Choroid plexus epithelial cell (primary cell): ENCODE measurements around the gene WDR43.

Source experiments
- DNase-seq: peaks from one replicate; pipeline ENCODE4 v3.0.0-alpha.2; 2010; ENCODE audit warnings: low read depth
- H3K4me3 ChIP-seq: 2 replicates; pipeline ENCODE4 v1.5.1; 2011; ENCODE audit warnings: low read depth, mild to moderate bottlenecking, control low read depth, low read length, moderate library complexity
- CTCF ChIP-seq: conservative IDR thresholded peaks from 2 replicates; pipeline ENCODE4 v1.5.1; 2011; ENCODE audit warnings: low read depth, mild to moderate bottlenecking, control low read depth, inconsistent platforms, low read length, moderate library complexity

The WDR43 gene

GRCh38 chr2:28871620-28872019, 22.8 kb upstream of the WDR43 start:
- no peak for TF ChIP-seq CTCF
- H3K4me3 ChIP-seq, result no peak overlapping the region
- no peak for DNase-seq

GRCh38 chr2:28880193-28880592, 14.3 kb upstream of the WDR43 start:
- no peak for DNase-seq
- no peak overlapping the region for H3K4me3 ChIP-seq
- no peak for TF ChIP-seq CTCF

GRCh38 chr2:28893488-28893887, 979 bp upstream of the WDR43 start:
- no peak overlapping the region for H3K4me3 ChIP-seq
- TF ChIP-seq CTCF, result no peak
- no peak for DNase-seq

GRCh38 chr2:28895189-28895893, 874 bp downstream of the WDR43 start:
- DNase-seq, result peak; percentile 58

GRCh38 chr2:28896906-28897305, 2.4 kb downstream of the WDR43 start:
- H3K4me3 ChIP-seq, result no peak overlapping the region
- TF ChIP-seq CTCF, result no peak
- DNase-seq, result peak; percentile 17

More at GRCh38 chr2:28895189-28895893, 874 bp downstream of the WDR43 start:
- TF ChIP-seq CTCF, result no peak
- peak overlapping the region; percentile 95 for H3K4me3 ChIP-seq

- TF ChIP-seq CTCF, result no peak
- DNase-seq, result no peak
- no peak overlapping the region for H3K4me3 ChIP-seq
Observed at GRCh38 chr2:28898048-28898447, 3.6 kb downstream of the WDR43 start.

GRCh38 chr2:28901202-28901601, 6.7 kb downstream of the WDR43 start:
- TF ChIP-seq CTCF, result no peak
- no peak for DNase-seq
- no peak overlapping the region for H3K4me3 ChIP-seq
